Naive thymus-derived CD8-positive, alpha-beta T cell (primary cell): Measurements from ENCODE around the gene CARS2. TPM values are rescaled to one million over a fixed set of nuclear protein-coding genes. Genes with fewer than 3 reads are reported as not detected.
"Not testable (repeated sequence)": the region's sequence is repeated elsewhere in the genome, so short reads cannot be mapped to it uniquely, and the experiment has no call there.

Source experiments
- ATAC-seq, 2 donors: fragments of 150-1000 bp; cut with Tn5 transposase in 1 of 2; sonication (Bioruptor Pico), chemical (Tn5 transposase) in 1 of 2; 1 replicate in 1 of 2; 2 replicates in 1 of 2; pipeline ENCODE4 v1.10.0; 2021; ENCODE audit warnings: mild to moderate bottlenecking in 2 of 2, moderate library complexity in 2 of 2
- POLR2A ChIA-PET: fragments of 350-600 bp; sonication (Branson Sonifier 250); formaldehyde crosslinking; loops from one replicate; lab custom pipeline; 2021; ENCODE audit warnings: antibody characterized with exemption; lab: Charles Lee
- DNase-seq, 10 donors: peaks; one replicate each; pipeline versions ENCODE4 v3.0.0 to v3.0.0-alpha.2; 2020 to 2022
- H3K27ac Mint-ChIP-seq, 10 donors: one replicate each; pipeline ENCODE4 v1.8.0; 2020 to 2022; ENCODE audit warnings: mild to moderate bottlenecking in 10 of 10, mixed read lengths in 10 of 10, moderate library complexity in 4 of 10, inconsistent platforms in 1 of 10
- H3K27me3 Mint-ChIP-seq, 5 donors: one replicate each; pipeline ENCODE4 v1.8.0; 2021 to 2022; ENCODE audit warnings: mixed read lengths in 5 of 5
- H3K36me3 Mint-ChIP-seq, 3 donors: one replicate each; pipeline ENCODE4 v1.8.0; 2020 to 2022; ENCODE audit warnings: mixed read lengths in 3 of 3, mild to moderate bottlenecking in 2 of 3, inconsistent platforms in 1 of 3
- H3K4me1 Mint-ChIP-seq, 4 donors: one replicate each; pipeline ENCODE4 v1.8.0; 2021 to 2022; ENCODE audit warnings: mixed read lengths in 4 of 4
- H3K4me3 Mint-ChIP-seq, 10 donors: one replicate each; pipeline ENCODE4 v1.8.0; 2020 to 2022; ENCODE audit warnings: mild to moderate bottlenecking in 10 of 10, mixed read lengths in 10 of 10, moderate library complexity in 6 of 10, inconsistent platforms in 1 of 10
- H3K9me3 Mint-ChIP-seq, 9 donors: one replicate each; pipeline ENCODE4 v1.8.0; 2020 to 2022; ENCODE audit warnings: mixed read lengths in 9 of 9, mild to moderate bottlenecking in 3 of 9, inconsistent platforms in 1 of 9, moderate library complexity in 1 of 9
- polyA plus RNA-seq, 3 donors: library from polyadenylated mRNA; unstranded; fragments of 300-500 nt; fragmentation: Illumina TruSeq; gene quantifications; one replicate each; pipeline ENCODE4 v1.2.3, GENCODE V29; 2021
- total RNA-seq, 8 experiments: library from RNA in 2 of 8; stranded (reverse) in 2 of 8; gene quantifications; one replicate each; pipeline ENCODE4 v1.2.3 and lab custom pipeline; 2021 to 2026

Gene CARS2
- total and polyA plus RNA-seq, 5 experiments from 2014 or later: 35.9 to 124 (median 47.1) TPM

- POLR2A ChIA-PET: interaction anchor here (1.4 to 1.5 kb wide), 2 partner anchors 36 to 38 kb away, joined by 3 to 4 read pairs; no protein-coding TSS in a partner anchor
- DNase-seq: no peak
- peak in 1 of 2 donors; percentile 29 for ATAC-seq
- peaks cover 5 to 78% (median 45%) of the 10 kb centered on the region in 3 donors for H3K36me3 Mint-ChIP-seq
- no peaks in the 10 kb centered on the region for H3K27me3 Mint-ChIP-seq
- H3K9me3 Mint-ChIP-seq: no peaks in the 10 kb centered on the region
- peaks cover 12 to 51% (median 27%) of the 10 kb centered on the region in 4 donors for H3K4me1 Mint-ChIP-seq
- H3K27ac Mint-ChIP-seq: peak overlapping the region in 2 of 10 donors; percentile 88 to 91
- H3K4me3 Mint-ChIP-seq: peak overlapping the region in 1 of 10 donors; percentile 79
Measured at GRCh38 chr13:110676595-110677587, 29.0 kb downstream of the CARS2 start.

GRCh38 chr13:110669814-110670213 is 36.1 kb downstream of the CARS2 start:
- ATAC-seq, DNase-seq, H3K9me3 Mint-ChIP-seq, H3K27me3 Mint-ChIP-seq, H3K4me3 Mint-ChIP-seq, H3K27ac Mint-ChIP-seq, POLR2A ChIA-PET: not testable (repeated sequence)
- Mint-ChIP-seq H3K4me1 (peaks cover 18 to 56% (median 26%) of the 10 kb centered on the region in 4 donors), H3K36me3 (peaks cover 0 to 91% (median 53%) of the 10 kb centered on the region in 3 donors)

GRCh38 chr13:110669036-110669435 is 36.9 kb downstream of the CARS2 start:
- Mint-ChIP-seq H3K9me3 (peaks cover 0 to 4% (median 0%) of the 10 kb centered on the region in 9 donors), H3K36me3 (peaks cover 0 to 92% (median 47%) of the 10 kb centered on the region in 3 donors), H3K4me1 (peaks cover 18 to 56% (median 25%) of the 10 kb centered on the region in 4 donors), H3K27ac (peak overlapping the region in 1 of 10 donors; percentile 25), H3K27me3 (no peaks in the 10 kb centered on the region), H3K4me3 (no peak overlapping the region)
- POLR2A ChIA-PET: interaction anchor here (1.3 kb wide), 1 partner anchor 46 kb away, joined by 3 read pairs; no protein-coding TSS in a partner anchor
- no peak for DNase-seq
- ATAC-seq: no peak

DNA sequence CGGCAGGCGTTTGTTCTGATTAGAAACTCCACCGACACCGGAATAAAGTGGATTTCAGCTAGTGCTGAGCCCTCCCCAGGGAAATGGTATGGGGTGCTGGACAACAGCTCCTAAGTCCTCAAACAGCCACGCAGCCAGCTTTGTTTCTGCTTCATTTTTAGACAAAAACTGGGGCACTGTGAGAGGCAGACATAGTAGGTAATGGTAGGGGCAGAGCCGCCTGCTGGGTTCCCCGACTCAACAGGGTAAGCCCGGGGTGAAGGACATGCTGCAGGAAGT is 39.7 kb downstream of the CARS2 start:
- no peak overlapping the region for H3K27ac Mint-ChIP-seq
- peaks cover 7 to 48% (median 10%) of the 10 kb centered on the region in 4 donors for H3K4me1 Mint-ChIP-seq
- H3K9me3 Mint-ChIP-seq: peaks cover 0 to 3% (median 0%) of the 10 kb centered on the region in 9 donors
- POLR2A ChIA-PET: interaction anchor here (1.7 kb wide), 1 partner anchor 46 kb away, joined by 4 read pairs; no protein-coding TSS in a partner anchor
- H3K36me3 Mint-ChIP-seq: peaks cover 12 to 94% (median 52%) of the 10 kb centered on the region in 3 donors
- DNase-seq: no peak
- ATAC-seq: no peak
- H3K27me3 Mint-ChIP-seq: no peaks in the 10 kb centered on the region
- H3K4me3 Mint-ChIP-seq: no peak overlapping the region

DNA sequence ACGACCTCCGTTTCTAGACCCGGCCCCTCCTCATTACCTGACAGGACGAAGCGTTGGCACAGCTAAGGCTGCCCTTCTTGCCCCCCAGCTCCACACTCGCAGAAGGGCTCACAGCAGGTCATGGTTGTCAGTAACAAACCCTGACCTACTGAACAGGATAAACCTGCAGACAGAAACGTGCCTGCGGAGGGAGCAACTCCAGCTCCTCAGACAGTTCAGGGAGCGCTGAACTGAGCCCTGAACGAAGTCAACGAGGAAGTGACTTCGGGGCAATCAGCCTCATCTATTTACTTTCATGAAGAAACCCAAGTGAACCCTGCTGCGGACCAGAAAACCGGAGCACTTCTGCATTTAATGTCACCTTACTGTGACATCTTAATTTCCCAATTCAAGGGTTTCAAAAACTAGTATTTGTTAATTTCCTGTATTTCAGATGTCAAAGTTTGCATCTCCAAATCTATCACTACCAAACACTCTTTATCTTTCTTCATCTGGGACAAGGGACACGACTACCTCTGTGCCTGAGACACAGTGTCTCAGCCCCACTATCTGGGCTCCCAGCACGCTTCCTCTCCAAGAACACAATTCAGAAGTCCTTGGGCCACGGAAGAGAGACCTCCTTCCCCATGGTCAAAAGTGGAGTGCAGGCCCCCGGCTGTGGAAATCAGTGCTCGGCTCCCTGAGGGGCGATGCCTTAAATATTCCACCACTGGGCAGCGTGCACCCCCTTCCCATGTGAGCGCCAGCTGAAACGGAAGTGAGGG is 40.2 kb downstream of the CARS2 start:
- POLR2A ChIA-PET: interaction anchor here (1.7 kb wide), 1 partner anchor 47 kb away, joined by 4 read pairs; no protein-coding TSS in a partner anchor
- H3K4me1 Mint-ChIP-seq: peaks cover 2 to 46% (median 5%) of the 10 kb centered on the region in 4 donors
- ATAC-seq (peak in 1 of 2 donors; percentile 23), DNase-seq (no peak)
- peak overlapping the region in 3 of 10 donors; percentile 40 to 71 (median 52) for H3K27ac Mint-ChIP-seq
- peaks cover 13 to 94% (median 52%) of the 10 kb centered on the region in 3 donors for H3K36me3 Mint-ChIP-seq
- H3K27me3 Mint-ChIP-seq: no peaks in the 10 kb centered on the region
- peaks cover 0 to 6% (median 0%) of the 10 kb centered on the region in 9 donors for H3K9me3 Mint-ChIP-seq
- H3K4me3 Mint-ChIP-seq: peak overlapping the region in 1 of 10 donors; percentile 24

DNA sequence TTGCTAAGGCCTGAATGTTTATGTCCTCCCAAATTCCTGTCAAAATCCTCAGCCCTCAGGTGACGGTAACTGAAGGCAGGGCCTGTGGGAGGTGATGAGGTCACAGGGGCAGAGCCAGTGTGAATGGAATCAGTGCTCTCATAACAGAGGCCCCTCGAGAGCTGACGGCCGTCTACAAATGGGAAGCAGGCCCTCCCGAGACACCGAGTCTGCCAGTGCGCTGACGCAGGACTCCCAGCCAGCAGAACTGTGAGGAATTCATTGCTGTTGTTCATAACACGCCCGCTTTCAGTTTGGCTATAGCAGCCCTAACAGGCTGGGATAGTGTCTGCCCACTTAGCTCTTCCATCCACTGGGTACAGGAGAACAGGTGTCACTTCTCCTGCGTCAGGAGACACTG is 41.2 kb downstream of the CARS2 start:
- peaks cover 0 to 6% (median 0%) of the 10 kb centered on the region in 9 donors for H3K9me3 Mint-ChIP-seq
- H3K27me3 Mint-ChIP-seq: no peaks in the 10 kb centered on the region
- peak overlapping the region in 1 of 10 donors; percentile 33 for H3K27ac Mint-ChIP-seq
- DNase-seq: no peak
- POLR2A ChIA-PET: interaction anchor here (0.9 kb wide), 1 partner anchor 50 kb away, joined by 4 read pairs; no protein-coding TSS in a partner anchor
- no peak for ATAC-seq
- peaks cover 19 to 92% (median 56%) of the 10 kb centered on the region in 3 donors for H3K36me3 Mint-ChIP-seq
- no peak overlapping the region for H3K4me3 Mint-ChIP-seq
- H3K4me1 Mint-ChIP-seq: peaks cover 0 to 44% (median 2%) of the 10 kb centered on the region in 4 donors

GRCh38 chr13:110664041-110664440 is 41.9 kb downstream of the CARS2 start:
- Mint-ChIP-seq H3K27me3 (no peaks in the 10 kb centered on the region), H3K36me3 (peaks cover 26 to 94% (median 58%) of the 10 kb centered on the region in 3 donors), H3K4me3 (no peak overlapping the region), H3K9me3 (peaks cover 0 to 6% (median 0%) of the 10 kb centered on the region in 9 donors), H3K4me1 (peaks cover 4 to 51% (median 6%) of the 10 kb centered on the region in 4 donors), H3K27ac (no peak overlapping the region)
- POLR2A ChIA-PET: interaction anchor here (0.9 kb wide), 1 partner anchor 51 kb away, joined by 4 read pairs; no protein-coding TSS in a partner anchor
- DNase-seq: no peak
- no peak for ATAC-seq

GRCh38 chr13:110663491-110663890 is 42.4 kb downstream of the CARS2 start:
- peaks cover 4 to 56% (median 11%) of the 10 kb centered on the region in 4 donors for H3K4me1 Mint-ChIP-seq
- H3K27me3 Mint-ChIP-seq: no peaks in the 10 kb centered on the region
- DNase-seq (no peak), ATAC-seq (no peak)
- peaks cover 27 to 90% (median 58%) of the 10 kb centered on the region in 3 donors for H3K36me3 Mint-ChIP-seq
- H3K4me3 Mint-ChIP-seq: no peak overlapping the region
- peaks cover 0 to 6% (median 0%) of the 10 kb centered on the region in 9 donors for H3K9me3 Mint-ChIP-seq
- H3K27ac Mint-ChIP-seq: no peak overlapping the region
- POLR2A ChIA-PET: no interaction called here

DNA sequence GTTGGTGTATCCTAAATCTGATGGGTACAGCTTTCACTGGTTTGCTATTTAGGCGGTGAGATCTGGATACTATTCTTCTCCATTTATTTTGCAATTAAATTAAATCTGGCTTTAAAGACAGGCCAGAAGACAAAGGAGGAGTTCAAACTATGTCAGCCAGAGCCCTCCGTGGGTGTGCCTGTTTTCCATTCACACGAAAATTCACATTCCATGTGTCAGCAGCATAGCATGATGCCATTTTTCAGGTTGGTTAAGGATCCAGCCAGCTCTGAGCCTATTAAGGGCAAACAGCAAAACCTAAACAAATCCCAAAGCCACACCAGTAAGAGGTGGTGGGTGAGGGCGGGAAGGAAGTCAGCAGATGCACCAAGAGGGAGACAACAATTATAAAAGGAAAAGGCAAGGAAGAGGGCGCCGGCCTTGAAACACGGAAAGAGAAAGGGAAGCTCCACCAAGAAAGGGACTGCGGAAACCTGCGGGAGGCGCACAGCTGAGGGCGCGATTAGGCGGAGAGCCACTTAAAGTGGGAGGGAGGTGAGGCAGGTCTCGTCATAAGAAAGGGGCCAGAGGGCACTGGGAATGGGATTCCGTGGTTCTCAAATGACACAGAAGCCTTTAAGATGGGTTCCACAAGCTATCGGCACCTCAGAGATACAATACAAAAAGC is 43.0 kb downstream of the CARS2 start:
- DNase-seq (no peak), ATAC-seq (no peak)
- no peak overlapping the region for H3K4me3 Mint-ChIP-seq
- peaks cover 8 to 62% (median 17%) of the 10 kb centered on the region in 4 donors for H3K4me1 Mint-ChIP-seq
- POLR2A ChIA-PET: no interaction called here
- peaks cover 27 to 90% (median 58%) of the 10 kb centered on the region in 3 donors for H3K36me3 Mint-ChIP-seq
- H3K27me3 Mint-ChIP-seq: no peaks in the 10 kb centered on the region
- H3K27ac Mint-ChIP-seq: no peak overlapping the region
- H3K9me3 Mint-ChIP-seq: peaks cover 0 to 6% (median 0%) of the 10 kb centered on the region in 9 donors

GRCh38 chr13:110662091-110662490 is 43.8 kb downstream of the CARS2 start:
- ATAC-seq (no peak), DNase-seq (no peak)
- POLR2A ChIA-PET: no interaction called here
- Mint-ChIP-seq H3K36me3 (peaks cover 27 to 82% (median 55%) of the 10 kb centered on the region in 3 donors), H3K4me1 (peaks cover 10 to 70% (median 24%) of the 10 kb centered on the region in 4 donors), H3K27me3 (no peaks in the 10 kb centered on the region), H3K9me3 (peaks cover 0 to 6% (median 0%) of the 10 kb centered on the region in 9 donors), H3K27ac (no peak overlapping the region), H3K4me3 (no peak overlapping the region)

GRCh38 chr13:110661256-110661655 is 44.7 kb downstream of the CARS2 start:
- peaks cover 0 to 6% (median 0%) of the 10 kb centered on the region in 9 donors for H3K9me3 Mint-ChIP-seq
- H3K4me3 Mint-ChIP-seq: no peak overlapping the region

More at GRCh38 chr13:110661256-110661655, 44.7 kb downstream of the CARS2 start:
- Mint-ChIP-seq H3K36me3 (peaks cover 27 to 76% (median 55%) of the 10 kb centered on the region in 3 donors), H3K27me3 (no peaks in the 10 kb centered on the region), H3K27ac (peak overlapping the region in 2 of 10 donors; percentile 24 to 80), H3K4me1 (peaks cover 11 to 70% (median 26%) of the 10 kb centered on the region in 4 donors)
- POLR2A ChIA-PET: interaction anchor here (1.1 kb wide), 1 partner anchor 254 kb away, joined by 3 read pairs; the partner anchor contains the start of gene ANKRD10
- ATAC-seq: no peak
- DNase-seq: no peak
